Ascending aorta (tissue), 2 donors: Measurements from ENCODE around the gene KIF2C. TPM values are rescaled to one million over a fixed set of nuclear protein-coding genes. Genes with fewer than 3 reads are reported as not detected.
A peak's percentile ranks its signal among the peaks of the same experiment; 100 is the strongest.

Experiments
- DNase-seq, 2 donors: peaks; one replicate each; pipeline ENCODE4 v3.0.0-alpha.2; 2019; ENCODE audit warnings: low spot score in 2 of 2
- H3K27ac ChIP-seq, 2 donors: fragments of 200-600 bp; sonication (generic); one replicate each; pipeline ENCODE4 v1.5.1; 2016 to 2017; ENCODE audit warnings: mild to moderate bottlenecking in 1 of 2
- H3K27me3 ChIP-seq: fragments of 200-600 bp; sonication (generic); one replicate; pipeline ENCODE4 v1.5.1; 2017
- H3K36me3 ChIP-seq, 2 donors: fragments of 200-600 bp; sonication (generic); one replicate each; pipeline ENCODE4 v1.5.1; 2016
- H3K4me1 ChIP-seq, 2 donors: fragments of 200-600 bp; sonication (generic); one replicate each; pipeline ENCODE4 v1.5.1; 2016 to 2017; ENCODE audit warnings: mild to moderate bottlenecking in 1 of 2
- H3K4me3 ChIP-seq, 2 donors: fragments of 200-600 bp; sonication (generic); one replicate each; pipeline ENCODE4 v1.5.1; 2016 to 2017; ENCODE audit warnings: mild to moderate bottlenecking in 1 of 2
- H3K9me3 ChIP-seq, 2 donors: fragments of 200-600 bp; sonication (generic); one replicate each; pipeline ENCODE4 v1.5.1; 2016
- CTCF ChIP-seq, 3 experiments: fragments of 200-600 bp in 2 of 3; fragments of 450-650 bp in 1 of 3; sonication (generic) in 2 of 3; IDR thresholded peaks; one replicate each; pipeline ENCODE4 v1.5.1; 2016 to 2019; ENCODE audit warnings: antibody characterized with exemption in 3 of 3, mild to moderate bottlenecking in 1 of 3, moderate library complexity in 1 of 3
- intact Hi-C: fragments of 100-400 bp; cut with DNase I; formaldehyde crosslinking; loops from one replicate; pipeline ENCODE4 v1.15.1; 2023
- total RNA-seq: library from RNA; depleted of rRNA; stranded (reverse); fragments of >200 nt; gene quantifications from one replicate; pipeline ENCODE4 v1.1.0, GENCODE V29; 2016

KIF2C gene
- total RNA-seq, 1 donor from 2014 or later = 0.53 TPM

GRCh38 chr1:44714532-44714931 lies 25.1 kb upstream of the KIF2C start:
- Histone ChIP-seq H3K27ac (no peak overlapping the region), H3K4me3 (no peak overlapping the region), H3K36me3 (no peaks in the 10 kb centered on the region), H3K4me1 (no peaks in the 10 kb centered on the region), H3K9me3 (no peaks in the 10 kb centered on the region), H3K27me3 (no peaks in the 10 kb centered on the region)
- intact Hi-C loops = no loop called here
- no peak for TF ChIP-seq CTCF (IDR thresholded peaks at IDR 0.05)
- DNase-seq = no peak

- H3K9me3 ChIP-seq = no peaks in the 10 kb centered on the region
- DNase-seq = peak in 1 of 2 donors; percentile 81
Measured at GRCh38 chr1:44714944-44715571, 24.6 kb upstream of the KIF2C start.

GRCh38 chr1:44717156-44717555 lies 22.5 kb upstream of the KIF2C start:
- Histone ChIP-seq H3K27ac (no peak overlapping the region), H3K27me3 (no peaks in the 10 kb centered on the region), H3K4me1 (no peaks in the 10 kb centered on the region), H3K9me3 (no peaks in the 10 kb centered on the region), H3K36me3 (no peaks in the 10 kb centered on the region), H3K4me3 (no peak overlapping the region)
- TF ChIP-seq CTCF (IDR thresholded peaks at IDR 0.05) = no peak
- intact Hi-C loops = no loop called here
- DNase-seq = no peak

More at GRCh38 chr1:44714944-44715571, 24.6 kb upstream of the KIF2C start:
- no peak overlapping the region for H3K27ac ChIP-seq
- intact Hi-C loops = no loop called here
- TF ChIP-seq CTCF (IDR thresholded peaks at IDR 0.05) = peak; percentile 66 to 89 (median 86)
- H3K4me1 ChIP-seq = no peaks in the 10 kb centered on the region
- H3K36me3 ChIP-seq = no peaks in the 10 kb centered on the region
- H3K27me3 ChIP-seq = no peaks in the 10 kb centered on the region
- no peak overlapping the region for H3K4me3 ChIP-seq

GRCh38 chr1:44717653-44718052 lies 22.0 kb upstream of the KIF2C start:
- TF ChIP-seq CTCF (IDR thresholded peaks at IDR 0.05) = no peak

GRCh38 chr1:44718091-44718490 lies 21.5 kb upstream of the KIF2C start:
- Histone ChIP-seq H3K4me1 (no peaks in the 10 kb centered on the region), H3K36me3 (no peaks in the 10 kb centered on the region), H3K27me3 (no peaks in the 10 kb centered on the region), H3K9me3 (no peaks in the 10 kb centered on the region), H3K27ac (no peak overlapping the region), H3K4me3 (no peak overlapping the region)
- intact Hi-C loops = no loop called here
- no peak for TF ChIP-seq CTCF (IDR thresholded peaks at IDR 0.05)
- no peak for DNase-seq

More at GRCh38 chr1:44717653-44718052, 22.0 kb upstream of the KIF2C start:
- no peak for DNase-seq
- H3K27ac ChIP-seq = no peak overlapping the region
- H3K4me1 ChIP-seq = no peaks in the 10 kb centered on the region
- H3K9me3 ChIP-seq = no peaks in the 10 kb centered on the region
- no peaks in the 10 kb centered on the region for H3K27me3 ChIP-seq
- intact Hi-C loops = no loop called here
- no peak overlapping the region for H3K4me3 ChIP-seq
- H3K36me3 ChIP-seq = no peaks in the 10 kb centered on the region

GRCh38 chr1:44719318-44719717 lies 20.3 kb upstream of the KIF2C start:
- no peak for DNase-seq
- no peaks in the 10 kb centered on the region for H3K36me3 ChIP-seq
- no peaks in the 10 kb centered on the region for H3K9me3 ChIP-seq
- no peaks in the 10 kb centered on the region for H3K27me3 ChIP-seq
- H3K4me3 ChIP-seq = no peak overlapping the region
- no peak overlapping the region for H3K27ac ChIP-seq
- no peak for TF ChIP-seq CTCF (IDR thresholded peaks at IDR 0.05)
- H3K4me1 ChIP-seq = no peaks in the 10 kb centered on the region
- intact Hi-C loops = no loop called here
